ENCODE measurements around the gene LIPT2.

LIPT2 gene

DNA sequence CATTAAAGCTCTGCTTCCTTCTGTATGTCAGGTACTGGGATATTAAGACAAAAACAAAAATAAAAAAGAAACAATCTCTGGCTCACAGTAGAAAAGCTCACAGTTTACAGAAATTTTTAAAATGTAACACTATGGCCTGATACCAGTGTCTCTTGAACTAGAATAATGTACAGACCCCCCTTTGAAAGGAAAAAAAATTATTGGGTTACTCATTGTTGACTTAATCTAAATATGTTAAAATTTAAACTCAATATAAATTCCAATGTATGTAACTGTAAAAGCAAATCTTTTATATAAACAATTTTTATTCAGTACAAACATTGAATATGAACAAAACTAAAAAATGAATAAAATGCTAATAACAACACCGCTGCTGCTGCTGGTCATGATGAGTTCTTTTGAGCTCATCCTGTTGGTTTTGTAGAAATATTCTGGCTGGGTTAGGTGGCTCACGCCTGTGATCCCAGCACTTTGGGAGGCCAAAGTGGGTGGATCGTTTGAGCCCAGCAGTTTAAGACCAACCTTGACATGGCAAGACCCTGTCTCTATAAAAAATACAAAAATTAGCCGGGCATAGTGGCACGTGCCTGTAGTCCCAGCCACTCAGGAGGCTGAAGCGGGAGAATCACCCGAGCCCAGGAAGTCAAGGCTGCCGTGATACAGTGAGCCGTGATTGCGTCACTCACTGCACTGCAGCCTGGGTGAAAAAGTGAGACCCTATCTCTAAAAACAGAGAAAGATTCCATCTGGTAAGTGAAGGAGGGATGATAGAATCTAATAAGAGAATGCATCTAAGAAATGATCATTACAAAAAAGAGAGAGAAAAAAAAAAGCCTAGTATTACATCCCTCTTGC, 14.4 kb downstream of the LIPT2 start:
- Histone ChIP-seq H3K9me2 (replicated peaks; ENCODE audit: control insufficient read depth, low read length) (no peaks in the 10 kb centered on the region; the same call in 1 of the 2 replicates), H3K27me3 (ENCODE audit: control insufficient read depth, low read length) (peaks cover 2% of the 10 kb centered on the region; the same call in 1 of the 2 replicates), H3K4me1 (ENCODE audit: control insufficient read depth, low read length) (peaks cover under 1% of the 10 kb centered on the region), H3F3A (ENCODE audit: control insufficient read depth, insufficient read depth) (no peaks in the 10 kb centered on the region), H3K36me3 (ENCODE audit: control insufficient read depth, low read length) (no peaks in the 10 kb centered on the region), H3K27ac (ENCODE audit: low read depth, low read length) (no peak overlapping the region), H3K4me2 (ENCODE audit: low read length) (no peak overlapping the region), H3K4me3 (ENCODE audit: low read length) (no peak overlapping the region), H3K79me2 (ENCODE audit: control insufficient read depth, low read length) (no peaks in the 10 kb centered on the region), H4K20me1 (ENCODE audit: control insufficient read depth, insufficient read depth, low read depth, low read length) (no peaks in the 10 kb centered on the region), H3K9me3 (ENCODE audit: control insufficient read depth, insufficient read depth, low read length) (no peaks in the 10 kb centered on the region)
- TF ChIP-seq EZH2phosphoT487 (IDR thresholded peaks at IDR 0.05; ENCODE audit: borderline replicate concordance, low read length) = no peak
- TF ChIP-seq, protein P1, sequence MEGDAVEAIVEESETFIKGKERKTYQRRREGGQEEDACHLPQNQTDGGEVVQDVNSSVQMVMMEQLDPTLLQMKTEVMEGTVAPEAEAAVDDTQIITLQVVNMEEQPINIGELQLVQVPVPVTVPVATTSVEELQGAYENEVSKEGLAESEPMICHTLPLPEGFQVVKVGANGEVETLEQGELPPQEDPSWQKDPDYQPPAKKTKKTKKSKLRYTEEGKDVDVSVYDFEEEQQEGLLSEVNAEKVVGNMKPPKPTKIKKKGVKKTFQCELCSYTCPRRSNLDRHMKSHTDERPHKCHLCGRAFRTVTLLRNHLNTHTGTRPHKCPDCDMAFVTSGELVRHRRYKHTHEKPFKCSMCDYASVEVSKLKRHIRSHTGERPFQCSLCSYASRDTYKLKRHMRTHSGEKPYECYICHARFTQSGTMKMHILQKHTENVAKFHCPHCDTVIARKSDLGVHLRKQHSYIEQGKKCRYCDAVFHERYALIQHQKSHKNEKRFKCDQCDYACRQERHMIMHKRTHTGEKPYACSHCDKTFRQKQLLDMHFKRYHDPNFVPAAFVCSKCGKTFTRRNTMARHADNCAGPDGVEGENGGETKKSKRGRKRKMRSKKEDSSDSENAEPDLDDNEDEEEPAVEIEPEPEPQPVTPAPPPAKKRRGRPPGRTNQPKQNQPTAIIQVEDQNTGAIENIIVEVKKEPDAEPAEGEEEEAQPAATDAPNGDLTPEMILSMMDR (IDR thresholded peaks at IDR 0.05; ENCODE audit: low read depth, low read length, poor library complexity, severe bottlenecking) = no peak

DNA sequence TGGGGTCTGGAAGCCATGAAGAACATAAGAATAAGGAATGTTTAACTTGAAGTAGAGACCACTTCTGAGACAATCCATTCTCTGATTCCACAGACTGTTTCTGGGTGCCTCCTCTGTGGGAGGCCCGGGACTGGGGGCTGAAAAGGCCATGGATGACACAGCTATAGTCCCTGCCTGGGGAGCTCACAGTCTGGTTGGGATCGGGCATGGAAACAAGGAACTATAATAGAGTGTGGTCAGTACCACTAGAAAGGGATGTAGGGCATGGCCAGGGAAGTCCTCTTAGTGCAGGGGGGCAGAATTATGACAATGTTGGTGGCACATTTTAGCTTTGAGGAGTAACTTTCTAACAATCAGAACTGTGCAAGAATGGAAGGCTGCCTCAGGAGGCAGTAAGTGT, 17.0 kb downstream of the LIPT2 start:
- H3K27ac ChIP-seq (ENCODE audit: low read depth, low read length) = no peak overlapping the region
- H3K9me3 ChIP-seq (ENCODE audit: control insufficient read depth, insufficient read depth, low read length) = no peaks in the 10 kb centered on the region
- H3F3A ChIP-seq (ENCODE audit: control insufficient read depth, insufficient read depth) = no peaks in the 10 kb centered on the region
- peaks cover 5% of the 10 kb centered on the region for H3K27me3 ChIP-seq (ENCODE audit: control insufficient read depth, low read length)
- H3K79me2 ChIP-seq (ENCODE audit: control insufficient read depth, low read length) = no peaks in the 10 kb centered on the region
- peaks cover 7% of the 10 kb centered on the region for H3K4me1 ChIP-seq (ENCODE audit: control insufficient read depth, low read length)
- H3K36me3 ChIP-seq (ENCODE audit: control insufficient read depth, low read length) = no peaks in the 10 kb centered on the region
- H3K4me3 ChIP-seq (ENCODE audit: low read length) = no peak overlapping the region
- H3K9me2 ChIP-seq (replicated peaks; ENCODE audit: control insufficient read depth, low read length) = no peaks in the 10 kb centered on the region; the same call in 1 of the 2 replicates
- H3K4me2 ChIP-seq (ENCODE audit: low read length) = no peak overlapping the region
- no peaks in the 10 kb centered on the region for H4K20me1 ChIP-seq (ENCODE audit: control insufficient read depth, insufficient read depth, low read depth, low read length)
- no peak for TF ChIP-seq EZH2phosphoT487 (IDR thresholded peaks at IDR 0.05; ENCODE audit: borderline replicate concordance, low read length)
- TF ChIP-seq, protein P1 (IDR thresholded peaks at IDR 0.05; ENCODE audit: low read depth, low read length, poor library complexity, severe bottlenecking) = no peak

DNA sequence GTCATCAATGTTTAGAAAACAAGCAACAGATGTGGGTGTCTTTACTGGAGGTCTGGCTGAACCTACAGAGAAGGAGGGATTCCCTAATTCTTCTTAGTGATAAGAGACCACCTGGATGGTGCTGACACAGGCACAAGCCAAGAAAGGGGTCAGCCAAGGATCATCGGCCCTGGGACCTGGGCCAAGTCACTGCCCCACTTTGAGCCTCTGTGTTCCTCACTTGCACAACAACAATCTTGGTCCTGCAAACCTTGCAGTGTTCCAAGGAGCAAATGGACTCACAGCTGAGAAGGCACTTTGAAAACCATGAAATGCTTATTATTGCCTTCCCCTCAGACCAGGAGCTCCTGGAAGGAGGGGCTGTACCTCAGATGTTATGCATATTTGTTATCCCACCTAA, 19.2 kb downstream of the LIPT2 start:
- Histone ChIP-seq H3K4me1 (ENCODE audit: control insufficient read depth, low read length) (peaks cover 7% of the 10 kb centered on the region), H3K4me2 (ENCODE audit: low read length) (no peak overlapping the region), H3K36me3 (ENCODE audit: control insufficient read depth, low read length) (no peaks in the 10 kb centered on the region), H3K27me3 (ENCODE audit: control insufficient read depth, low read length) (peaks cover 2% of the 10 kb centered on the region; the same call in 1 of the 2 replicates), H3K9me2 (replicated peaks; ENCODE audit: control insufficient read depth, low read length) (no peaks in the 10 kb centered on the region; the same call in 1 of the 2 replicates), H3F3A (ENCODE audit: control insufficient read depth, insufficient read depth) (no peaks in the 10 kb centered on the region), H3K4me3 (ENCODE audit: low read length) (no peak overlapping the region), H3K9me3 (ENCODE audit: control insufficient read depth, insufficient read depth, low read length) (no peaks in the 10 kb centered on the region), H4K20me1 (ENCODE audit: control insufficient read depth, insufficient read depth, low read depth, low read length) (no peaks in the 10 kb centered on the region), H3K79me2 (ENCODE audit: control insufficient read depth, low read length) (no peaks in the 10 kb centered on the region), H3K27ac (ENCODE audit: low read depth, low read length) (no peak overlapping the region)
- no peak for TF ChIP-seq EZH2phosphoT487 (IDR thresholded peaks at IDR 0.05; ENCODE audit: borderline replicate concordance, low read length)
- TF ChIP-seq, protein P1 (IDR thresholded peaks at IDR 0.05; ENCODE audit: low read depth, low read length, poor library complexity, severe bottlenecking) = no peak
